SU-DHL-6 (cell line): ENCODE data around the gene TRPM3.

Experiments
- CTCF ChIP-seq: fragments of 200-600 bp; sonication (generic); IDR thresholded peaks from one replicate; pipeline ENCODE4 v1.5.1; 2017; ENCODE audit warnings: antibody characterized with exemption, mild to moderate bottlenecking, low read length, moderate library complexity; ENCODE audit not compliant: insufficient read depth, poor library complexity, severe bottlenecking
- EZH2phosphoT487 ChIP-seq: fragments of 200-600 bp; sonication (generic), shearing (Covaris generic); conservative IDR thresholded peaks from 2 replicates; pipeline ENCODE4 v1.6.1; 2018; ENCODE audit warnings: mild to moderate bottlenecking, antibody characterized with exemption, low read length, moderate library complexity, mixed read lengths

GRCh38 chr9:70493029-70493428 lies 628.4 kb downstream of the TRPM3 start:
- no peak for TF ChIP-seq CTCF
- TF ChIP-seq EZH2phosphoT487 = no peak
